ENCODE measurements around the gene NRF1. TPM values are rescaled to one million over a fixed set of nuclear protein-coding genes. Genes with fewer than 3 reads are reported as not detected.

Gene NRF1
- total and polyA plus RNA-seq, 10 of the 15 experiments (the other 5 are each of a cell fraction or from before 2014, with no cell fraction given): 3.5 to 23.1 (median 13.5) TPM

- no peaks in the 10 kb centered on the region for H4K20me1 ChIP-seq (ENCODE audit: control insufficient read depth, insufficient read depth)
- ChIA-PET CTCF (no interaction called here), POLR2A (no interaction called here), RAD21 (ENCODE audit: unreplicated experiment) (no interaction called here), SMC1A (ENCODE audit: uncharacterized antibody, unreplicated experiment) (no interaction called here)
- H3K4me3 ChIP-seq: no peak overlapping the region
- TF ChIP-seq KLF5 (IDR thresholded peaks at IDR 0.05; ENCODE audit: partially characterized antibody): no peak
- TF ChIP-seq POLR2AphosphoS2 (IDR thresholded peaks at IDR 0.05; ENCODE audit: low read depth, low read length): no peak
- no peak for TF ChIP-seq RELA (IDR thresholded peaks at IDR 0.05; ENCODE audit: borderline replicate concordance, partially characterized antibody)
- no peak for TF ChIP-seq SMAD1 (IDR thresholded peaks at IDR 0.05; ENCODE audit: low read depth, partially characterized antibody)
- TF ChIP-seq CEBPZ (IDR thresholded peaks at IDR 0.05; ENCODE audit: low read depth, low read length): no peak
- no peak for TF ChIP-seq SIN3A (IDR thresholded peaks at IDR 0.05; ENCODE audit: low read depth, low read length)
- no peak for TF ChIP-seq EED (IDR thresholded peaks at IDR 0.05; ENCODE audit: low read depth)
- TF ChIP-seq CHD4 (IDR thresholded peaks at IDR 0.05): no peak
- TF ChIP-seq NFIC (IDR thresholded peaks at IDR 0.05; ENCODE audit: low read depth, low read length): no peak
- TF ChIP-seq EGR1 (IDR thresholded peaks at IDR 0.05; ENCODE audit: borderline replicate concordance in 1 of 2, low read depth in 2 of 2, low read length in 2 of 2): no peak
- no peak for TF ChIP-seq BRCA1 (IDR thresholded peaks at IDR 0.05; ENCODE audit: low read depth, low read length)
- TF ChIP-seq PRDM15 (CRISPR knock-in tag; IDR thresholded peaks at IDR 0.05): no peak
- H3K4me1 ChIP-seq (ENCODE audit: control insufficient read depth, insufficient read depth, low read length): no peaks in the 10 kb centered on the region
- FAIRE-seq: no peak
- H2AFZ ChIP-seq (ENCODE audit: control insufficient read depth, low read depth, low read length): no peak overlapping the region
- WGBS (ENCODE audit: insufficient coverage, insufficient replicate concordance, low lambda C conversion rate, missing lambda C conversion rate): 100% methylated on average over 2 of the region's 4 CpGs
- no peaks in the 10 kb centered on the region for H3K27me3 ChIP-seq (replicated peaks in 1 of 2; ENCODE audit: control insufficient read depth in 2 of 2, insufficient read depth in 2 of 2, low read length in 1 of 2)
- in situ Hi-C loops (cut with MboI) (no loop called here), intact Hi-C loops (cut with micrococcal nuclease; ENCODE audit: unreplicated experiment) (no loop called here)
- no peak overlapping the region for H3K9ac ChIP-seq (ENCODE audit: control insufficient read depth, insufficient read depth, low read length)
- DNase-seq (ENCODE audit: low read depth, low spot score): no peak
- H3K79me2 ChIP-seq (ENCODE audit: control insufficient read depth, insufficient read depth, low read length): no peaks in the 10 kb centered on the region
- no peak overlapping the region for H3K27ac ChIP-seq (ENCODE audit: control insufficient read depth, insufficient read depth)
- BruUV-seq (replicated peaks): no TSS peak
- no peak overlapping the region for H3K4me2 ChIP-seq (ENCODE audit: control insufficient read depth, insufficient read depth)
- no peak for ATAC-seq
- peaks cover 0 to 2% of the 10 kb centered on the region in 2 experiments; a peak in 1 of 4 replicates for H3K36me3 ChIP-seq (ENCODE audit: control insufficient read depth in 2 of 2, insufficient read depth in 2 of 2, low read length in 1 of 2)
- H3K9me3 ChIP-seq (replicated peaks; ENCODE audit: control insufficient read depth, insufficient read depth, low read length): peaks cover 2% of the 10 kb centered on the region; the same call in 2 of the 3 replicates
These were observed 66.3 kb downstream of the NRF1 start for GRCh38 chr7:129677796-129678195.
